ENCODE results near the gene GRN.

GRN gene

GRCh38 chr17:44352828-44353671, 7.9 kb downstream of the GRN start:
- Histone ChIP-seq H4K20me1 (ENCODE audit: control insufficient read depth, insufficient read depth, low read depth, low read length) (no peaks in the 10 kb centered on the region), H3K9me3 (ENCODE audit: control insufficient read depth, insufficient read depth, low read length) (no peaks in the 10 kb centered on the region), H3K4me3 (ENCODE audit: low read length) (no peak overlapping the region), H3K4me2 (ENCODE audit: low read length) (peak overlapping the region; percentile 12; the same call in 1 of the 2 replicates), H3K27me3 (ENCODE audit: control insufficient read depth, low read length) (peaks cover 14% of the 10 kb centered on the region; the same call in 1 of the 2 replicates), H3K9me2 (replicated peaks; ENCODE audit: control insufficient read depth, low read length) (no peaks in the 10 kb centered on the region), H3K27ac (ENCODE audit: low read depth, low read length) (no peak overlapping the region), H3F3A (ENCODE audit: control insufficient read depth, insufficient read depth) (peaks cover 4% of the 10 kb centered on the region), H3K36me3 (ENCODE audit: control insufficient read depth, low read length) (peaks cover 50% of the 10 kb centered on the region), H3K4me1 (ENCODE audit: control insufficient read depth, low read length) (peaks cover 22% of the 10 kb centered on the region), H3K79me2 (ENCODE audit: control insufficient read depth, low read length) (peaks cover 8% of the 10 kb centered on the region)
- no peak for TF ChIP-seq CTCF (IDR thresholded peaks at IDR 0.05; ENCODE audit: low read depth, low read length, poor library complexity, severe bottlenecking)
- TF ChIP-seq EZH2phosphoT487 (IDR thresholded peaks at IDR 0.05; ENCODE audit: borderline replicate concordance, low read length): no peak

- H3K4me2 ChIP-seq (ENCODE audit: low read length): peak overlapping the region; percentile 17; the same call in 1 of the 2 replicates
- H3K79me2 ChIP-seq (ENCODE audit: control insufficient read depth, low read length): peaks cover 5% of the 10 kb centered on the region
- no peak overlapping the region for H3K27ac ChIP-seq (ENCODE audit: low read depth, low read length)
- H3K9me3 ChIP-seq (ENCODE audit: control insufficient read depth, insufficient read depth, low read length): no peaks in the 10 kb centered on the region
- H3K36me3 ChIP-seq (ENCODE audit: control insufficient read depth, low read length): peaks cover 46% of the 10 kb centered on the region
- peaks cover 14% of the 10 kb centered on the region; the same call in 1 of the 2 replicates for H3K27me3 ChIP-seq (ENCODE audit: control insufficient read depth, low read length)
- H4K20me1 ChIP-seq (ENCODE audit: control insufficient read depth, insufficient read depth, low read depth, low read length): no peaks in the 10 kb centered on the region
- TF ChIP-seq CTCF (IDR thresholded peaks at IDR 0.05; ENCODE audit: low read depth, low read length, poor library complexity, severe bottlenecking) (no peak), EZH2phosphoT487 (IDR thresholded peaks at IDR 0.05; ENCODE audit: borderline replicate concordance, low read length) (no peak)
- no peaks in the 10 kb centered on the region for H3F3A ChIP-seq (ENCODE audit: control insufficient read depth, insufficient read depth)
- H3K4me1 ChIP-seq (ENCODE audit: control insufficient read depth, low read length): peaks cover 18% of the 10 kb centered on the region
- H3K9me2 ChIP-seq (replicated peaks; ENCODE audit: control insufficient read depth, low read length): no peaks in the 10 kb centered on the region
- no peak overlapping the region for H3K4me3 ChIP-seq (ENCODE audit: low read length)
These were observed 8.7 kb downstream of the GRN start for GRCh38 chr17:44353672-44354331.

GRCh38 chr17:44354582-44355561, 9.8 kb downstream of the GRN start:
- H3F3A ChIP-seq (ENCODE audit: control insufficient read depth, insufficient read depth): no peaks in the 10 kb centered on the region
- no peaks in the 10 kb centered on the region for H3K9me3 ChIP-seq (ENCODE audit: control insufficient read depth, insufficient read depth, low read length)
- no peak overlapping the region for H3K27ac ChIP-seq (ENCODE audit: low read depth, low read length)
- no peaks in the 10 kb centered on the region for H4K20me1 ChIP-seq (ENCODE audit: control insufficient read depth, insufficient read depth, low read depth, low read length)
- H3K4me3 ChIP-seq (ENCODE audit: low read length): 0 out of 2 replicates have a peak overlapping the region, but pooled peaks have one; percentile 24
- H3K79me2 ChIP-seq (ENCODE audit: control insufficient read depth, low read length): no peaks in the 10 kb centered on the region
- H3K9me2 ChIP-seq (replicated peaks; ENCODE audit: control insufficient read depth, low read length): no peaks in the 10 kb centered on the region
- peak overlapping the region; percentile 39; the same call in 1 of the 2 replicates for H3K4me2 ChIP-seq (ENCODE audit: low read length)
- peak; percentile 52 for TF ChIP-seq CTCF (IDR thresholded peaks at IDR 0.05; ENCODE audit: low read depth, low read length, poor library complexity, severe bottlenecking)
- TF ChIP-seq EZH2phosphoT487 (IDR thresholded peaks at IDR 0.05; ENCODE audit: borderline replicate concordance, low read length): no peak
- H3K4me1 ChIP-seq (ENCODE audit: control insufficient read depth, low read length): peaks cover 21% of the 10 kb centered on the region
- peaks cover 35% of the 10 kb centered on the region for H3K36me3 ChIP-seq (ENCODE audit: control insufficient read depth, low read length)
- peaks cover 14% of the 10 kb centered on the region; the same call in 1 of the 2 replicates for H3K27me3 ChIP-seq (ENCODE audit: control insufficient read depth, low read length)
